HCT116 (cell line): ENCODE data around the gene RBM20.

ENCODE experiments used
- CEBPB ChIP-seq: IDR thresholded peaks from 2 replicates; pipeline ENCODE4 v1.6.1; 2012; ENCODE audit warnings: low read depth
- CTCF ChIP-seq, 3 experiments: fragments of 200-600 bp in 1 of 3; sonication (generic) in 1 of 3; IDR thresholded peaks in 2 of 3; conservative IDR thresholded peaks in 1 of 3; 2 replicates each; pipeline ENCODE4 v1.5.1; 2012 to 2017; ENCODE audit warnings: low read depth in 2 of 3, low read length in 2 of 3, antibody characterized with exemption in 1 of 3, borderline replicate concordance in 1 of 3, control low read depth in 1 of 3, mild to moderate bottlenecking in 1 of 3, mixed read lengths in 1 of 3, mixed run types in 1 of 3, moderate library complexity in 1 of 3; ENCODE audit not compliant: insufficient read depth in 1 of 3
- EGR1 ChIP-seq: IDR thresholded peaks from 2 replicates; pipeline ENCODE4 v1.6.1; 2012; ENCODE audit warnings: low read depth
- EZH2 ChIP-seq: fragments of 200-600 bp; sonication (generic); IDR thresholded peaks from 2 replicates; pipeline ENCODE4 v1.6.1; 2017; ENCODE audit warnings: antibody characterized with exemption, mixed run types
- JUND ChIP-seq: IDR thresholded peaks from 2 replicates; pipeline ENCODE4 v1.6.1; 2012
- POLR2A ChIP-seq: IDR thresholded peaks from 2 replicates; pipeline ENCODE4 v1.7.0; 2011; ENCODE audit warnings: borderline replicate concordance; ENCODE audit not compliant: insufficient read depth, insufficient read length; ENCODE audit errors: extremely low read depth
- POLR2AphosphoS5 ChIP-seq: IDR thresholded peaks from 2 replicates; pipeline ENCODE4 v1.6.1; 2011; ENCODE audit warnings: mild to moderate bottlenecking, low read depth, low read length, moderate library complexity
- REST ChIP-seq: IDR thresholded peaks from 2 replicates; pipeline ENCODE4 v1.6.1; 2012; ENCODE audit warnings: low read depth
- ZFX ChIP-seq: fragments of 450-650 bp; IDR thresholded peaks from 2 replicates; pipeline ENCODE4 v1.6.1; 2017
- ZNF274 ChIP-seq: fragments of 200-500 bp; sonication (Bioruptor generic); IDR thresholded peaks from 2 replicates; pipeline ENCODE4 v1.6.1; 2014; ENCODE audit warnings: mild to moderate bottlenecking, low read depth, low read length, inconsistent platforms

GRCh38 chr10:110784198-110784597 is 140.1 kb downstream of the RBM20 start:
- TF ChIP-seq CTCF (IDR thresholded peaks at IDR 0.05 in 2 of 3, conservative IDR thresholded peaks at IDR 0.05 in 1 of 3; ENCODE audit: borderline replicate concordance in 1 of 3, insufficient read depth in 1 of 3, low read depth in 2 of 3, low read length in 2 of 3) = no peak
- TF ChIP-seq POLR2AphosphoS5 = no peak
- no peak for TF ChIP-seq POLR2A
- TF ChIP-seq ZNF274 = no peak
- TF ChIP-seq REST = no peak
- no peak for TF ChIP-seq EGR1
- no peak for TF ChIP-seq CEBPB
- TF ChIP-seq ZFX = no peak
- TF ChIP-seq JUND = no peak
- TF ChIP-seq EZH2 = no peak
